ENCODE data around the gene MECP2.
A peak's percentile ranks its signal among the peaks of the same experiment; 100 is the strongest.
"Not testable (repeated sequence)": the region's sequence is repeated elsewhere in the genome, so short reads cannot be mapped to it uniquely, and the experiment has no call there.

The MECP2 gene

GRCh38 chrX:154097589-154098541 lies at the start of gene MECP2:
MECP2 (minus strand) TSS chrX:154097717.
- DNase-seq (ENCODE audit: low read depth), result peak; percentile 50

- DNase-seq (ENCODE audit: low read depth), result not testable (repeated sequence)
Observed at GRCh38 chrX:154144010-154144409, 46.5 kb upstream of the MECP2 start, which contains the start of gene OPN1LW. OPN1LW (plus strand) TSS chrX:154144243; CDS start chrX:154144284, 41 bp downstream.

GRCh38 chrX:154142950-154143745 lies 45.6 kb upstream of the MECP2 start:
- no peak for DNase-seq (ENCODE audit: low read depth)

- DNase-seq (ENCODE audit: low read depth), result no peak
Observed at GRCh38 chrX:154142386-154142785, 44.9 kb upstream of the MECP2 start.

- no peak for DNase-seq (ENCODE audit: low read depth)
Observed at GRCh38 chrX:154140742-154141141, 43.2 kb upstream of the MECP2 start.

GRCh38 chrX:154140206-154140605 lies 42.7 kb upstream of the MECP2 start:
- no peak for DNase-seq (ENCODE audit: low read depth)

- no peak for DNase-seq (ENCODE audit: low read depth)
Observed at GRCh38 chrX:154138857-154139256, 41.3 kb upstream of the MECP2 start.

GRCh38 chrX:154136627-154137161 lies 39.2 kb upstream of the MECP2 start:
- DNase-seq (ENCODE audit: low read depth), result no peak

GRCh38 chrX:154135458-154136229 lies 38.1 kb upstream of the MECP2 start:
- DNase-seq (ENCODE audit: low read depth), result no peak

- DNase-seq (ENCODE audit: low read depth), result no peak
Observed at GRCh38 chrX:154132366-154132765, 34.8 kb upstream of the MECP2 start.

- DNase-seq (ENCODE audit: low read depth), result no peak
Observed at GRCh38 chrX:154131955-154132354, 34.4 kb upstream of the MECP2 start.

GRCh38 chrX:154126101-154126500 lies 28.6 kb upstream of the MECP2 start:
- no peak for DNase-seq (ENCODE audit: low read depth)

GRCh38 chrX:154125391-154126040 lies 28.0 kb upstream of the MECP2 start:
- DNase-seq (ENCODE audit: low read depth), result no peak

GRCh38 chrX:154123241-154124219 lies 26.0 kb upstream of the MECP2 start:
- no peak for DNase-seq (ENCODE audit: low read depth)

GRCh38 chrX:154121961-154122360 lies 24.4 kb upstream of the MECP2 start:
- DNase-seq (ENCODE audit: low read depth), result no peak

- DNase-seq (ENCODE audit: low read depth), result no peak
Observed at GRCh38 chrX:154121207-154121606, 23.7 kb upstream of the MECP2 start.

GRCh38 chrX:154120567-154120966 lies 23.1 kb upstream of the MECP2 start:
- DNase-seq (ENCODE audit: low read depth), result no peak

GRCh38 chrX:154117566-154117965 lies 20.0 kb upstream of the MECP2 start:
- no peak for DNase-seq (ENCODE audit: low read depth)

GRCh38 chrX:154116426-154117211 lies 19.1 kb upstream of the MECP2 start:
- no peak for DNase-seq (ENCODE audit: low read depth)
